ENCODE results near the gene MYO5B.
"Not testable (repeated sequence)": the region's sequence is repeated elsewhere in the genome, so short reads cannot be mapped to it uniquely, and the experiment has no call there.

MYO5B gene

GRCh38 chr18:50194631-50195532 is at the start of gene MYO5B:
Gene MYO5B, minus strand, starts transcription at chr18:50195147. Its CDS starts 354 bp downstream, at chr18:50194793.
- no peak for DNase-seq (ENCODE audit: low read depth)

- DNase-seq (ENCODE audit: low read depth): not testable (repeated sequence)
Observed at GRCh38 chr18:50241768-50242167, 46.8 kb upstream of the MYO5B start.

GRCh38 chr18:50240080-50240563 is 45.2 kb upstream of the MYO5B start:
- no peak for DNase-seq (ENCODE audit: low read depth)

GRCh38 chr18:50232419-50232818 is 37.5 kb upstream of the MYO5B start:
- no peak for DNase-seq (ENCODE audit: low read depth)

- no peak for DNase-seq (ENCODE audit: low read depth)
Observed at GRCh38 chr18:50231621-50232020, 36.7 kb upstream of the MYO5B start.

GRCh38 chr18:50220249-50220648 is 25.3 kb upstream of the MYO5B start:
- not testable (repeated sequence) for DNase-seq (ENCODE audit: low read depth)

- DNase-seq (ENCODE audit: low read depth): no peak
Observed at GRCh38 chr18:50218432-50219197, 23.7 kb upstream of the MYO5B start.

- DNase-seq (ENCODE audit: low read depth): no peak
Observed at GRCh38 chr18:50209311-50209710, 14.4 kb upstream of the MYO5B start.

- no peak for DNase-seq (ENCODE audit: low read depth)
Observed at GRCh38 chr18:50207722-50208121, 12.8 kb upstream of the MYO5B start.

GRCh38 chr18:50203801-50204604 is 9.1 kb upstream of the MYO5B start:
- no peak for DNase-seq (ENCODE audit: low read depth)

GRCh38 chr18:50201476-50202018 is 6.6 kb upstream of the MYO5B start:
- no peak for DNase-seq (ENCODE audit: low read depth)

GRCh38 chr18:50199921-50200320 is 5.0 kb upstream of the MYO5B start:
- no peak for DNase-seq (ENCODE audit: low read depth)

GRCh38 chr18:50199346-50199855 is 4.5 kb upstream of the MYO5B start:
- no peak for DNase-seq (ENCODE audit: low read depth)

GRCh38 chr18:50196261-50196660 is 1.3 kb upstream of the MYO5B start:
- DNase-seq (ENCODE audit: low read depth): no peak

GRCh38 chr18:50195689-50196088 is 742 bp upstream of the MYO5B start:
- DNase-seq (ENCODE audit: low read depth): no peak

- no peak for DNase-seq (ENCODE audit: low read depth)
Observed at GRCh38 chr18:50193796-50194630, 934 bp downstream of the MYO5B start.

GRCh38 chr18:50192995-50193795 is 1.8 kb downstream of the MYO5B start:
- no peak for DNase-seq (ENCODE audit: low read depth)

- no peak for DNase-seq (ENCODE audit: low read depth)
Observed at GRCh38 chr18:50190926-50191325, 4.0 kb downstream of the MYO5B start.

GRCh38 chr18:50190236-50190635 is 4.7 kb downstream of the MYO5B start:
- DNase-seq (ENCODE audit: low read depth): peak; percentile 42

- no peak for DNase-seq (ENCODE audit: low read depth)
Observed at GRCh38 chr18:50189160-50189559, 5.8 kb downstream of the MYO5B start.
